Breast epithelium (tissue), 3 donors: ENCODE data around the gene SULT1A1.

Source experiments
- CTCF ChIP-seq, 3 donors: fragments of 450-650 bp; IDR thresholded peaks; one replicate each; pipeline ENCODE4 v1.5.1; 2016 to 2017; ENCODE audit warnings: antibody characterized with exemption in 3 of 3, mild to moderate bottlenecking in 3 of 3, moderate library complexity in 3 of 3
- POLR2A ChIP-seq: fragments of 450-650 bp; IDR thresholded peaks from one replicate; pipeline ENCODE4 v1.6.1; 2016; ENCODE audit warnings: antibody characterized with exemption, mild to moderate bottlenecking, moderate library complexity
- POLR2AphosphoS5 ChIP-seq, 3 donors: sonication (generic); formaldehyde crosslinking; IDR thresholded peaks; one replicate each; pipeline ENCODE4 v1.6.1; 2017; ENCODE audit warnings: antibody characterized with exemption in 3 of 3

GRCh38 chr16:28556914-28557320 lies 52.9 kb downstream of the SULT1A1 start:
- no peak for TF ChIP-seq CTCF (IDR thresholded peaks at IDR 0.05)
- no peak for TF ChIP-seq POLR2A
- no peak for TF ChIP-seq POLR2AphosphoS5 (IDR thresholded peaks at IDR 0.05)
